ENCODE data around the gene GRPEL2. TPM values are rescaled to one million over a fixed set of nuclear protein-coding genes. Genes with fewer than 3 reads are reported as not detected.
A peak's percentile ranks its signal among the peaks of the same experiment; 100 is the strongest.

Gene GRPEL2
- total and polyA plus RNA-seq, 8 donors: 1.4 to 19.1 (median 7.0) TPM

GRCh38 chr5:149301744-149302380 lies 43.4 kb upstream of the GRPEL2 start:
- Histone ChIP-seq H3K27ac (no peak overlapping the region), H3K4me1 (no peaks in the 10 kb centered on the region), H3K36me3 (peaks cover 0 to 4% (median 0%) of the 10 kb centered on the region in 4 donors), H3K4me3 (no peak overlapping the region), H3K27me3 (peaks cover 0 to 13% (median 0%) of the 10 kb centered on the region in 3 donors), H3K9me3 (no peaks in the 10 kb centered on the region)
- 71 to 83% (median 77%) methylated on average over 8 of the region's 8 CpGs for WGBS, 5 donors
- intact Hi-C loops (cut with DNase I; ENCODE audit: low total_unique reads): no loop called here
- DNase-seq: no peak
- TF ChIP-seq POLR2A (IDR thresholded peaks at IDR 0.05): no peak

- H3K27ac ChIP-seq: no peak overlapping the region
- no peaks in the 10 kb centered on the region for H3K4me1 ChIP-seq
- no peak for DNase-seq
- H3K9me3 ChIP-seq: no peaks in the 10 kb centered on the region
- H3K4me3 ChIP-seq: no peak overlapping the region
- TF ChIP-seq CTCF (IDR thresholded peaks at IDR 0.05) (no peak), POLR2AphosphoS5 (IDR thresholded peaks at IDR 0.05) (no peak), EP300 (IDR thresholded peaks at IDR 0.05) (no peak), POLR2A (IDR thresholded peaks at IDR 0.05) (no peak)
- peaks cover 0 to 13% (median 0%) of the 10 kb centered on the region in 3 donors for H3K27me3 ChIP-seq
- intact Hi-C loops (cut with DNase I; ENCODE audit: low total_unique reads): no loop called here
- 82 to 95% (median 91%) methylated on average over 5 of the region's 5 CpGs for WGBS, 5 donors
- H3K36me3 ChIP-seq: peaks cover 0 to 4% (median 0%) of the 10 kb centered on the region in 4 donors
Measured at GRCh38 chr5:149302641-149303040, 42.7 kb upstream of the GRPEL2 start.

GRCh38 chr5:149303210-149303609 lies 42.1 kb upstream of the GRPEL2 start:
- TF ChIP-seq POLR2A (IDR thresholded peaks at IDR 0.05): no peak
- TF ChIP-seq EP300 (IDR thresholded peaks at IDR 0.05): no peak
- no peak for TF ChIP-seq POLR2AphosphoS5 (IDR thresholded peaks at IDR 0.05)
- TF ChIP-seq CTCF (IDR thresholded peaks at IDR 0.05): no peak
- no peak overlapping the region for H3K27ac ChIP-seq
- H3K36me3 ChIP-seq: peaks cover 0 to 4% (median 0%) of the 10 kb centered on the region in 4 donors
- intact Hi-C loops (cut with DNase I; ENCODE audit: low total_unique reads): no loop called here
- WGBS, 5 donors: 71 to 80% (median 76%) methylated on average over 4 of the region's 4 CpGs
- no peak overlapping the region for H3K4me3 ChIP-seq
- H3K27me3 ChIP-seq: peaks cover 0 to 13% (median 0%) of the 10 kb centered on the region in 3 donors
- no peaks in the 10 kb centered on the region for H3K4me1 ChIP-seq
- no peaks in the 10 kb centered on the region for H3K9me3 ChIP-seq
- DNase-seq: no peak

GRCh38 chr5:149304195-149305078 lies 40.9 kb upstream of the GRPEL2 start:
- H3K36me3 ChIP-seq: peaks cover 0 to 4% (median 0%) of the 10 kb centered on the region in 4 donors

More at GRCh38 chr5:149304195-149305078, 40.9 kb upstream of the GRPEL2 start:
- intact Hi-C loops (cut with DNase I; ENCODE audit: low total_unique reads): no loop called here
- Histone ChIP-seq H3K27ac (peak overlapping the region in 1 of 5 donors; percentile 34), H3K27me3 (peaks cover 0 to 7% (median 0%) of the 10 kb centered on the region in 3 donors), H3K9me3 (no peaks in the 10 kb centered on the region), H3K4me3 (no peak overlapping the region), H3K4me1 (no peaks in the 10 kb centered on the region)
- TF ChIP-seq POLR2AphosphoS5 (IDR thresholded peaks at IDR 0.05) (no peak), EP300 (IDR thresholded peaks at IDR 0.05) (no peak), CTCF (IDR thresholded peaks at IDR 0.05) (no peak), POLR2A (IDR thresholded peaks at IDR 0.05) (no peak)
- WGBS, 5 donors: 71 to 77% (median 76%) methylated on average over 11 of the region's 11 CpGs
- DNase-seq: no peak
